ENCODE data around the gene TUFM. TPM values are rescaled to one million over a fixed set of nuclear protein-coding genes. Genes with fewer than 3 reads are reported as not detected.

Gene TUFM
- total RNA-seq, 1 experiment from 2014 or later, result 361 TPM

- Histone ChIP-seq H4K20me1 (ENCODE audit: insufficient read depth) (peaks cover 14% of the 10 kb centered on the region; the same call in 1 of the 2 replicates), H2AFZ (ENCODE audit: low read depth, low read length, poor library complexity, severe bottlenecking) (no peak overlapping the region), H3K79me2 (ENCODE audit: insufficient read depth, low read length) (peaks cover 59% of the 10 kb centered on the region), H3K9ac (ENCODE audit: low read length) (peak overlapping the region; percentile 100), H3K9me3 (ENCODE audit: control insufficient read depth in 1 of 2, insufficient read depth in 1 of 2, low read depth in 1 of 2, low read length in 2 of 2) (no peaks in the 10 kb centered on the region), H3K27me3 (ENCODE audit: insufficient read depth, low read length) (no peaks in the 10 kb centered on the region), H3K27ac (ENCODE audit: low read depth, low read length) (peak overlapping the region; percentile 100), H3K4me1 (ENCODE audit: control insufficient read depth in 1 of 2, insufficient read depth in 2 of 2, low read length in 2 of 2) (peaks cover 5 to 22% of the 10 kb centered on the region in 2 experiments; a peak in 3 of 4 replicates), H3K36me3 (ENCODE audit: control insufficient read depth in 1 of 2, insufficient read depth in 2 of 2, low read length in 2 of 2) (peaks cover 31 to 33% of the 10 kb centered on the region in 2 experiments), H3K9me2 (ENCODE audit: insufficient read depth) (no peaks in the 10 kb centered on the region), H3K4me2 (ENCODE audit: low read length) (peak overlapping the region; percentile 73), H3K4me3 (replicated peaks in 1 of 2; ENCODE audit: low read depth in 1 of 2, low read length in 2 of 2) (peak overlapping the region; percentile 66 to 72)
- RAD21 ChIA-PET (ENCODE audit: low non-redundant PET in 1 of 2, low total read pairs in 2 of 2, uncharacterized antibody in 2 of 2, unreplicated experiment in 2 of 2), result interaction anchor here in 1 of 2 experiments (0.7 kb wide), 1 partner anchor 52 kb away, joined by 3 read pairs; no protein-coding TSS in a partner anchor
- intact Hi-C loops (cut with micrococcal nuclease), result no loop called here
- TF ChIP-seq POLR2A (IDR thresholded peaks at IDR 0.05; ENCODE audit: borderline replicate concordance, extremely low read depth, insufficient read depth, insufficient read length), result no peak
- peak; percentile 87 for TF ChIP-seq ZFX (IDR thresholded peaks at IDR 0.05)
- POLR2A ChIA-PET, result interaction anchor here (1.4 to 3.3 kb wide), 3 partner anchors 22 to 127 kb away, joined by 4 to 20 read pairs (median 6); partner anchors contain the start of genes NFATC2IP, SH2B1 and TUFM
- DNase-seq (ENCODE audit: low read depth, low spot score) (no peak), ATAC-seq (no peak; the same call in none of the 2 replicates)
- no TSS peak for BruUV-seq (replicated peaks)
- CTCF ChIA-PET, result interaction anchor here (0.6 to 1.0 kb wide), 3 partner anchors 121 to 1338 kb away, joined by 3 to 4 read pairs (median 4); no protein-coding TSS in a partner anchor
Measured at GRCh38 chr16:28823291-28823872, 22.8 kb downstream of the TUFM start.

- Histone ChIP-seq H3K27me3 (ENCODE audit: insufficient read depth, low read length) (no peaks in the 10 kb centered on the region), H3K79me2 (ENCODE audit: insufficient read depth, low read length) (peaks cover 53% of the 10 kb centered on the region), H3K27ac (ENCODE audit: low read depth, low read length) (peak within 1 kb of the TSS; percentile 100), H4K20me1 (ENCODE audit: insufficient read depth) (peaks cover 10% of the 10 kb centered on the region; the same call in 1 of the 2 replicates), H3K9me2 (ENCODE audit: insufficient read depth) (no peaks in the 10 kb centered on the region), H3K9ac (ENCODE audit: low read length) (peak within 1 kb of the TSS; percentile 100), H3K4me3 (replicated peaks in 1 of 2; ENCODE audit: low read depth in 1 of 2, low read length in 2 of 2) (peak within 1 kb of the TSS; percentile 66 to 72), H3K9me3 (ENCODE audit: control insufficient read depth in 1 of 2, insufficient read depth in 1 of 2, low read depth in 1 of 2, low read length in 2 of 2) (no peaks in the 10 kb centered on the region), H3K4me1 (ENCODE audit: control insufficient read depth in 1 of 2, insufficient read depth in 2 of 2, low read length in 2 of 2) (peaks cover 5 to 22% of the 10 kb centered on the region in 2 experiments; a peak in 3 of 4 replicates), H3K4me2 (ENCODE audit: low read length) (peak within 1 kb of the TSS; percentile 73), H2AFZ (ENCODE audit: low read depth, low read length, poor library complexity, severe bottlenecking) (no peak within 1 kb of the TSS), H3K36me3 (ENCODE audit: control insufficient read depth in 1 of 2, insufficient read depth in 2 of 2, low read length in 2 of 2) (peaks cover 26 to 28% of the 10 kb centered on the region in 2 experiments)
- ATAC-seq, result peak; percentile 63
- DNase-seq (ENCODE audit: low read depth, low spot score), result peak; percentile 93
- CTCF ChIA-PET, result interaction anchor here (0.6 to 1.0 kb wide), 3 partner anchors 122 to 1339 kb away, joined by 3 to 4 read pairs (median 4); no protein-coding TSS in a partner anchor
- POLR2A ChIA-PET, result interaction anchor here (1.1 to 3.3 kb wide), 4 partner anchors 23 to 213 kb away, joined by 3 to 20 read pairs (median 5); partner anchors contain the start of genes NFATC2IP, SH2B1, SULT1A1 and TUFM
- RAD21 ChIA-PET (ENCODE audit: low non-redundant PET in 1 of 2, low total read pairs in 2 of 2, uncharacterized antibody in 2 of 2, unreplicated experiment in 2 of 2), result interaction anchor here in 1 of 2 experiments (0.7 kb wide), 1 partner anchor 52 kb away, joined by 3 read pairs; no protein-coding TSS in a partner anchor
- intact Hi-C loops (cut with micrococcal nuclease), result no loop called here
- BruUV-seq (replicated peaks), result no TSS peak
- TF ChIP-seq ELF1 (IDR thresholded peaks at IDR 0.05; ENCODE audit: borderline replicate concordance, low read depth) (no peak; the same call in 1 of the 2 replicates), REST (IDR thresholded peaks at IDR 0.05; ENCODE audit: low read depth) (no peak), FOSL1 (IDR thresholded peaks at IDR 0.05; ENCODE audit: low read depth) (no peak), ZBTB33 (IDR thresholded peaks at IDR 0.05; ENCODE audit: extremely low read depth, insufficient replicate concordance, low read length) (peak; percentile 82), YY1 (IDR thresholded peaks at IDR 0.05; ENCODE audit: extremely low read depth, insufficient replicate concordance, low read depth, low read length) (peak; percentile 53), EZH2phosphoT487 (IDR thresholded peaks at IDR 0.05; ENCODE audit: borderline replicate concordance) (no peak), CEBPB (IDR thresholded peaks at IDR 0.05; ENCODE audit: low read depth) (no peak; the same call in 1 of the 2 replicates), SRF (IDR thresholded peaks at IDR 0.05; ENCODE audit: low read depth) (peak; percentile 64; the same call in 1 of the 2 replicates), POLR2A (IDR thresholded peaks at IDR 0.05; ENCODE audit: borderline replicate concordance, extremely low read depth, insufficient read depth, insufficient read length) (peak; percentile 94)
Measured at GRCh38 chr16:28822520-28823290, 23.4 kb downstream of the TUFM start, which contains the start of gene ATXN2L. ATXN2L (plus strand) TSS chr16:28822999; CDS start chr16:28823260, 261 bp downstream.

Measured in HCT116 (cell line).